Endothelial cell (in vitro differentiated cells): ENCODE results near the gene CTRL. TPM values are rescaled to one million over a fixed set of nuclear protein-coding genes. Genes with fewer than 3 reads are reported as not detected.

Experiments
- DNase-seq: peaks from one replicate; pipeline ENCODE4 v3.0.0; 2021; ENCODE audit warnings: low spot score
- H3K27ac Mint-ChIP-seq: one replicate; pipeline ENCODE4 v1.8.0; 2021; ENCODE audit warnings: mixed read lengths, inconsistent platforms; ENCODE audit not compliant: unreplicated experiment
- H3K27me3 Mint-ChIP-seq: one replicate; pipeline ENCODE4 v1.8.0; 2021; ENCODE audit warnings: mild to moderate bottlenecking, moderate library complexity, mixed read lengths, inconsistent platforms; ENCODE audit not compliant: unreplicated experiment
- H3K36me3 Mint-ChIP-seq: one replicate; pipeline ENCODE4 v1.8.0; 2021; ENCODE audit warnings: mild to moderate bottlenecking, low read depth, mixed read lengths, inconsistent platforms; ENCODE audit not compliant: unreplicated experiment
- H3K4me1 Mint-ChIP-seq: one replicate; pipeline ENCODE4 v1.8.0; 2021; ENCODE audit warnings: mild to moderate bottlenecking, mixed read lengths, inconsistent platforms; ENCODE audit not compliant: unreplicated experiment
- H3K4me3 Mint-ChIP-seq: one replicate; pipeline ENCODE4 v1.8.0; 2021; ENCODE audit warnings: mild to moderate bottlenecking, mixed read lengths, inconsistent platforms; ENCODE audit not compliant: unreplicated experiment
- H3K9me3 Mint-ChIP-seq: one replicate; pipeline ENCODE4 v1.8.0; 2021; ENCODE audit warnings: mixed read lengths, inconsistent platforms; ENCODE audit not compliant: unreplicated experiment
- total RNA-seq: library from RNA; stranded (reverse); fragmentation: NEBNext Ultra II Directional; extraction: Animal tissue kit (Norgen Biotek cat#: 25700); gene quantifications from one replicate; pipeline ENCODE4 v1.2.1, GENCODE V29; 2021; ENCODE audit not compliant: unreplicated experiment
- TF ChIP-seq, protein P1 (sequence below): fragments of 200-600 bp; sonication (generic); IDR thresholded peaks from one replicate; pipeline ENCODE4 v1.5.0; 2021; ENCODE audit warnings: antibody characterized with exemption; ENCODE audit not compliant: unreplicated experiment

CTRL gene
- total RNA-seq, 1 donor from 2014 or later = 0.56 TPM

DNA sequence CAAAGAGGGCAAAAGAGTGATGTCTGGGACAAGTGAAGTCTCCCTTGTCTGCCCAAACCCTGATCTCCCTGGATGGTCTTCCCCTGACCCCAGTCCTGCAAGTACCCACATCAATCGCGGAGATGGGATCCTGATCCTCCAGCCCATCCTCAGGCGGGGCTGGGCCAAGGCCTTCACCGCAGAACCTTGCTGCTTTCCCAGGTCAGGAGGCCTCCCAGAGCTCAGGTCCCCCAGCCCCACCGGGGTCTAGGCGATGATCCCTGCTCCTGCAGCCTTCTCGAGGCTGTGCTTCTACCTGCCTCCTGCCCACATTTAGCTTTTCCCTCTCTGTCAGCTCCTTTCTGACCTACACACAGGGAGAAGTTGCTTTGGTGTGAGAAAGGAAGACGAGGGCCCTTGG, 30.5 kb upstream of the CTRL start:
- Mint-ChIP-seq H3K9me3 (no peaks in the 10 kb centered on the region), H3K27me3 (peaks cover 20% of the 10 kb centered on the region), H3K27ac (no peak overlapping the region), H3K36me3 (peaks cover 37% of the 10 kb centered on the region), H3K4me1 (peaks cover 20% of the 10 kb centered on the region), H3K4me3 (no peak overlapping the region)
- TF ChIP-seq, protein P1, sequence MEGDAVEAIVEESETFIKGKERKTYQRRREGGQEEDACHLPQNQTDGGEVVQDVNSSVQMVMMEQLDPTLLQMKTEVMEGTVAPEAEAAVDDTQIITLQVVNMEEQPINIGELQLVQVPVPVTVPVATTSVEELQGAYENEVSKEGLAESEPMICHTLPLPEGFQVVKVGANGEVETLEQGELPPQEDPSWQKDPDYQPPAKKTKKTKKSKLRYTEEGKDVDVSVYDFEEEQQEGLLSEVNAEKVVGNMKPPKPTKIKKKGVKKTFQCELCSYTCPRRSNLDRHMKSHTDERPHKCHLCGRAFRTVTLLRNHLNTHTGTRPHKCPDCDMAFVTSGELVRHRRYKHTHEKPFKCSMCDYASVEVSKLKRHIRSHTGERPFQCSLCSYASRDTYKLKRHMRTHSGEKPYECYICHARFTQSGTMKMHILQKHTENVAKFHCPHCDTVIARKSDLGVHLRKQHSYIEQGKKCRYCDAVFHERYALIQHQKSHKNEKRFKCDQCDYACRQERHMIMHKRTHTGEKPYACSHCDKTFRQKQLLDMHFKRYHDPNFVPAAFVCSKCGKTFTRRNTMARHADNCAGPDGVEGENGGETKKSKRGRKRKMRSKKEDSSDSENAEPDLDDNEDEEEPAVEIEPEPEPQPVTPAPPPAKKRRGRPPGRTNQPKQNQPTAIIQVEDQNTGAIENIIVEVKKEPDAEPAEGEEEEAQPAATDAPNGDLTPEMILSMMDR = no peak
- DNase-seq = no peak

DNA sequence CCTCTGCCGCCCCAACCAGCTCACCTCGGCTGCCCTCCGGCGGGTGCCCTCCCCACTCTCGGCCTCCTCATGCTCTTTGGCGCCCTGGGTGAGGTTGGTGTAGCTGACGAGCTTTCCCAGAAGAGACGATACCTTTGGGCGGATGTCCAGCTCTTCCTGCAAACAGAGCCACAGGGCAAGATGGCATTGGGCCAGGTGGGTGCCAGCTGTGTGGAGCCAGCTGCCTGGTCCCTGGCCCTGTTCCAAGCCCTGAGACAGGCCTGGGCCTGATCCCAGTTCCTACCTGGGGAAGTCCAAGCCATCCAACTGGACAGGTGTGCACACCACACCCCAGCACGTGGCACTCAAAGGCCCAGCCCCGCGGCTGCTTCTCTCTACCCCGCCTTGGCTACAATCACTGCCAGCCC, 29.9 kb upstream of the CTRL start:
- no peak overlapping the region for H3K27ac Mint-ChIP-seq
- H3K4me1 Mint-ChIP-seq = peaks cover 14% of the 10 kb centered on the region
- peaks cover 37% of the 10 kb centered on the region for H3K36me3 Mint-ChIP-seq
- no peak for DNase-seq
- H3K27me3 Mint-ChIP-seq = peaks cover 18% of the 10 kb centered on the region
- TF ChIP-seq, protein P1 = no peak
- no peaks in the 10 kb centered on the region for H3K9me3 Mint-ChIP-seq
- no peak overlapping the region for H3K4me3 Mint-ChIP-seq

DNA sequence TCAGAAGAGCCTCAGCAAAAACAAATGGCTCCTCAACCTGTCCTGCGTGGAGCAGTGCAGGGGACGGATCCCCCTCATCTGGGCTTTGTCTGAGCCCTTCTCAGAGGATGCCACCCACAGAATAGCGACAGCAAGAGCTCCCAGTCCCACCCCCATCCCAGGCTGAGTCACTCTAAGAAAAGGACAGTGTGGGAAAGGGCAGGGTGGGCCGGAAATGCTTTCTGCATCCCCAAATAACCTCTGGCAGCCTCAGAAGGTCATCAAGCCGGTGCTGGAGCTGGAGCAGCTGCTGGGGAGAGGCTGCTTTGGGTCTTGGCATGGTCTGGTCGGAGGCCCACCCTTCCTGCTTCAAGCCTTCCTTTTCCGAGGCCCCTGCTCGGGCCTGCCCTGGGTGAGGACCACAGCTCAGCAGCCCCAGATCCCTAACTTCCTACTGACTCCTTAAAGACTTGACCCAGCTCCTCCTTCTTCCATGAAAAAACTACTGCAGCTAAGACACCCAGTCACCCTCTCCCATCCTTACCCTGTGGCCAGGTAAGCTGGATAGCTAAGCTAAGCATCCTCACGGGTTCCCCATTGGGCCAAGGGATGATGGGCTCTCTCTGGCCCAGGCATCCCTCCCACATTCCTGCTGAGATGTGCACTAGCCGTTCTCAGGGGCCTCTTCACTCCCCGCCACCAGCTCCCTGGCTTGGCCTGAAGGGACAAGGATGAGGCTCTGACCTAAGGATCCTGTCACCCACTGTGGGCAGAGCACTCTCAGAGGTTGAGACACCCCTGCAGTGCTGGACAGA, 28.1 kb upstream of the CTRL start:
- H3K9me3 Mint-ChIP-seq = no peaks in the 10 kb centered on the region
- no peak overlapping the region for H3K27ac Mint-ChIP-seq
- H3K4me3 Mint-ChIP-seq = peak overlapping the region; percentile 33
- DNase-seq = no peak
- peaks cover 11% of the 10 kb centered on the region for H3K4me1 Mint-ChIP-seq
- peaks cover 29% of the 10 kb centered on the region for H3K36me3 Mint-ChIP-seq
- TF ChIP-seq, protein P1 = no peak
- H3K27me3 Mint-ChIP-seq = peaks cover 14% of the 10 kb centered on the region

DNA sequence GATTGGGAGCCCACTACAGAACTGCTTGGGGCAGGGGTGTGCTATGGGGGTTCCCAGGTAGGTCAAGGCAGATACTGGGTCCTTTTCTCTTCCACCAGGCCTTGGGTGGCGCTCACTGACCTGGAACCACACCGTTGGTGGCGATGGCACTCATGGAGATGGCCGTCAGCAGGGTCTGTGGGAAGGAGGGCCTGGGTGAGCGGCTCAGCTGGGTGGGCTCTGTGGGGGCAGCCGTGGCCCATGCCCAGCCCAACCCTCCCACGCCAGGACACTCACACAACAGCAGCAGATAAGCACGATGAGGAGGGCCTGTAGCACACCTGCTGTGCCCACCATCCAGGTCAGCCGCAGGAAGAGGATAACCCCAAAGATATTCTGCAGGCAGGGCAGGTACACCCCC, 26.0 kb upstream of the CTRL start:
- H3K27ac Mint-ChIP-seq = no peak overlapping the region
- no peaks in the 10 kb centered on the region for H3K9me3 Mint-ChIP-seq
- DNase-seq = no peak
- H3K36me3 Mint-ChIP-seq = peaks cover 31% of the 10 kb centered on the region
- H3K4me3 Mint-ChIP-seq = no peak overlapping the region
- TF ChIP-seq, protein P1 = no peak
- peaks cover 9% of the 10 kb centered on the region for H3K27me3 Mint-ChIP-seq
- H3K4me1 Mint-ChIP-seq = peaks cover 2% of the 10 kb centered on the region

DNA sequence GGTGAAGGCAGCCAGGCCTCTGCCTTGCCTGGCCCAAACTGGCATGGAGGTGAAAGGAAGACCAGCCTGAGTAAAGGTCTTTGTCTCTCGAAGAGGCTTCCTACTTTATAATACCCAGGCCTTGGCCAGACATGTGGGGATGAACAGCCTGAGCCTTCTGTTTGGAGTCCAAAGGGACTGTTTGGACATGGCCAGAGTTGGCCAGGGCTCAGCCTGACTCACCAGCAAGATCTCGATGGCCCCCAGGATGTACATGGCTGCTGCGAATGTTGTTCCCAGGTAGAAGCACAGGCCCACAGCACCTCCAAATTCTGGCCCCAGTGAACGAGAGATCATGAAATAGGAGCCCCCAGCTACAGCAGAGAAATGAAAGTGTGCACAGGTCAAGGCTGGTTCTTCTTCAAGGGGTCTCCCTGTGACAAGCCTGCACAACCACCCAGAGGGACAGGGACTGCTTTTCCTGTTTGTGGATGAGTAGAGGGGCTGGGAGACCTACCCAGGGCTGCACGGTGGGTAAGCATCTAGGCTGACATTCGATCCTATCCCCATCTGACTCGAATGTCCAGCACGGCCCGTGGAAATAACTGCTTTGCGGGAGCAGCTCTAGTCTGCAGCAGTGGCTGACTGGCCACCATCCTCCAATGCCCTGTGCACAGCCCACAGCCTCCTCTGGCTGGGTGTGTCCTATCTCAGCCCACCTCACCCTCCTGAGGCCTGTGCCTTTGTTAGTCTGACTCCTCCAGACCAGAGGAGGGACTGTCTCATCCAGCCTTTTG, 22.9 kb upstream of the CTRL start:
- Mint-ChIP-seq H3K27me3 (peaks cover 8% of the 10 kb centered on the region), H3K9me3 (no peaks in the 10 kb centered on the region), H3K4me1 (no peaks in the 10 kb centered on the region), H3K4me3 (no peak overlapping the region), H3K27ac (no peak overlapping the region), H3K36me3 (peaks cover 23% of the 10 kb centered on the region)
- DNase-seq = no peak
- TF ChIP-seq, protein P1 = no peak
